GM23338 (cell line): ENCODE measurements around the gene ASL. TPM values are rescaled to one million over a fixed set of nuclear protein-coding genes. Genes with fewer than 3 reads are reported as not detected.

Source experiments
- ATAC-seq: fragments of 200-7000 bp; cut with Tn5 transposase; 3 replicates; pipeline ENCODE4 v1.9.1; 2020
- DNase-seq: peaks from one replicate; pipeline ENCODE4 v3.0.0-alpha.2; 2015; ENCODE audit warnings: low spot score
- H2AFZ ChIP-seq: fragments of 200-600 bp; sonication (generic); 2 replicates; pipeline ENCODE4 v1.8.0; 2016; ENCODE audit warnings: antibody characterized with exemption, mild to moderate bottlenecking, moderate library complexity
- H3F3A ChIP-seq: fragments of 200-600 bp; sonication (generic); replicated peaks from 2 replicates; pipeline ENCODE4 v1.8.0; 2017; ENCODE audit warnings: antibody characterized with exemption, mixed run types, low read depth
- H3K27ac ChIP-seq: fragments of 200-600 bp; sonication (generic); 2 replicates; pipeline ENCODE4 v1.6.1; 2016; ENCODE audit warnings: low read depth
- H3K27me3 ChIP-seq: fragments of 200-600 bp; sonication (generic); 2 replicates; pipeline ENCODE4 v1.8.0; 2016; ENCODE audit warnings: mild to moderate bottlenecking, mixed run types, moderate library complexity; ENCODE audit not compliant: insufficient read depth
- H3K36me3 ChIP-seq: fragments of 200-600 bp; sonication (generic); 2 replicates; pipeline ENCODE4 v1.8.0; 2016; ENCODE audit warnings: mild to moderate bottlenecking; ENCODE audit not compliant: insufficient read depth
- H3K4me1 ChIP-seq: fragments of 200-600 bp; sonication (generic); 2 replicates; pipeline ENCODE4 v1.8.0; 2016; ENCODE audit warnings: mild to moderate bottlenecking, moderate library complexity; ENCODE audit not compliant: insufficient read depth
- H3K4me2 ChIP-seq: fragments of 200-600 bp; sonication (generic); 2 replicates; pipeline ENCODE4 v1.7.1; 2017; ENCODE audit warnings: mixed run types
- H3K4me3 ChIP-seq: fragments of 200-600 bp; sonication (generic); 2 replicates; pipeline ENCODE4 v1.6.1; 2016; ENCODE audit warnings: mixed run types
- H3K79me2 ChIP-seq: fragments of 200-600 bp; sonication (generic); replicated peaks from 2 replicates; pipeline ENCODE4 v1.8.0; 2017; ENCODE audit warnings: mild to moderate bottlenecking; ENCODE audit not compliant: insufficient read depth
- H3K9me2 ChIP-seq: fragments of 200-600 bp; sonication (generic); 2 replicates; pipeline ENCODE4 v1.8.0; 2017; ENCODE audit not compliant: insufficient read depth
- H4K20me1 ChIP-seq: fragments of 200-600 bp; sonication (generic); replicated peaks from 2 replicates; pipeline ENCODE4 v1.8.0; 2017; ENCODE audit warnings: mild to moderate bottlenecking; ENCODE audit not compliant: insufficient read depth
- H3K27ac Mint-ChIP-seq: 2 replicates; pipeline ENCODE4 v1.8.0; 2020; ENCODE audit warnings: inconsistent platforms, mild to moderate bottlenecking, moderate library complexity, mixed read lengths
- H3K27me3 Mint-ChIP-seq: 3 replicates; pipeline ENCODE4 v1.8.0; 2022; ENCODE audit warnings: low read depth, mild to moderate bottlenecking, moderate library complexity, mixed read lengths, inconsistent platforms; ENCODE audit not compliant: insufficient read depth, poor library complexity
- H3K36me3 Mint-ChIP-seq: 3 replicates; pipeline ENCODE4 v1.8.0; 2021; ENCODE audit warnings: low read depth, mild to moderate bottlenecking, inconsistent platforms, moderate library complexity, mixed read lengths
- H3K4me1 Mint-ChIP-seq: 3 replicates; pipeline ENCODE4 v1.8.0; 2020; ENCODE audit warnings: mild to moderate bottlenecking, inconsistent platforms, mixed read lengths
- H3K4me3 Mint-ChIP-seq: 3 replicates; pipeline ENCODE4 v1.8.0; 2021; ENCODE audit warnings: moderate library complexity, mild to moderate bottlenecking, inconsistent platforms, mixed read lengths
- H3K9me3 Mint-ChIP-seq: 3 replicates; pipeline ENCODE4 v1.8.0; 2020; ENCODE audit warnings: moderate library complexity, mild to moderate bottlenecking, inconsistent platforms, mixed read lengths
- EZH2 ChIP-seq: fragments of 200-600 bp; sonication (generic); IDR thresholded peaks from one replicate; pipeline ENCODE4 v1.8.0; 2017; ENCODE audit warnings: antibody characterized with exemption, mild to moderate bottlenecking, low read depth; ENCODE audit not compliant: unreplicated experiment
- ZNF462 ChIP-seq: fragments of 250-450 bp; sonication (Bioruptor Pico); IDR thresholded peaks from 2 replicates; pipeline ENCODE4 v1.5.0; 2020; ENCODE audit warnings: mild to moderate bottlenecking, moderate library complexity
- polyA plus RNA-seq: library from polyadenylated mRNA; unstranded; fragments of >200 nt; fragmentation: Nextera tagmentation; extraction: Ambion mirVana; gene quantifications from 2 replicates; pipeline ENCODE4 v1.2.1, GENCODE V29; 2016
- total RNA-seq: library from RNA; depleted of rRNA; stranded (reverse); fragments of >200 nt; shearing (Covaris generic); gene quantifications from 2 replicates; pipeline ENCODE4 v1.2.3, GENCODE V29; 2014

Gene ASL
- total and polyA plus RNA-seq, 2 experiments from 2014 or later, result 14.9 to 36.9 TPM

GRCh38 chr7:66083677-66084076, 8.1 kb downstream of the ASL start (continued):
- no peak for TF ChIP-seq ZNF462 (CRISPR knock-in tag)

GRCh38 chr7:66088861-66089838, 13.5 kb downstream of the ASL start:
- H3K27me3 Mint-ChIP-seq, result no peaks in the 10 kb centered on the region
- peak; percentile 68 for ATAC-seq
- peak; percentile 36 for DNase-seq

More at GRCh38 chr7:66088861-66089838, 13.5 kb downstream of the ASL start:
- Mint-ChIP-seq H3K27ac (no peak overlapping the region; the same call in 1 of the 2 replicates), H3K9me3 (no peaks in the 10 kb centered on the region), H3K4me1 (no peaks in the 10 kb centered on the region; the same call in 2 of the 3 replicates), H3K4me3 (no peak overlapping the region), H3K36me3 (0 out of 3 replicates have a peak, but pooled peaks cover 4% of the 10 kb centered on the region)
- Histone ChIP-seq H3K4me3 (no peak overlapping the region), H3K9me2 (no peaks in the 10 kb centered on the region), H3K4me2 (no peak overlapping the region), H3F3A (no peaks in the 10 kb centered on the region), H3K27me3 (no peaks in the 10 kb centered on the region), H3K27ac (no peak overlapping the region), H3K36me3 (no peaks in the 10 kb centered on the region), H3K79me2 (no peaks in the 10 kb centered on the region), H3K4me1 (no peaks in the 10 kb centered on the region; the same call in 1 of the 2 replicates), H2AFZ (no peak overlapping the region), H4K20me1 (no peaks in the 10 kb centered on the region; the same call in 1 of the 2 replicates)
- TF ChIP-seq EZH2, result no peak
